Measurements from ENCODE around the gene CHCHD3. TPM values are rescaled to one million over a fixed set of nuclear protein-coding genes. Genes with fewer than 3 reads are reported as not detected.

CHCHD3 gene
- total RNA-seq, 2 experiments from 2014 or later = 21.6 to 21.7 TPM

DNA sequence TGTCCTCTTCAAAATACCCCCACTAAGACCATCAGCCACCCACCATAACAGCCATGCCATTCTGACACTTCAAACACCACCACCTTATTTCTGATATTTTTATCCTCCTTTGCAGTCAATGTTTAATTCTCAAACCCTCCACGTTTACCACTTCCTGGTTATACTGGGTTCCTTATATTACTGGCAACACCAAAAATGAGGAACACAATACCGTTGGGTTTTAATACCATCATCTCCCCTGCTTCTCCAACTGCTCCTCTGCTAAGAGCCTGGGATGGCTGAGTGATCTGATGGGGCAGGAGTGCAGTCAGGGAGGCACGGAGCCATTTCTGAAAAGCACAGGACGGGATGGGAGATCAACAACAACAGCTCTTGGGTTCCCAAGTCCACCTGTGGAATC, 140.5 kb downstream of the CHCHD3 start:
- Histone ChIP-seq H3K9me3 (ENCODE audit: control insufficient read depth in 1 of 2, insufficient read depth in 1 of 2, low read length in 2 of 2) (no peaks in the 10 kb centered on the region), H3K4me3 (ENCODE audit: low read length) (no peak overlapping the region), H3K27me3 (ENCODE audit: control insufficient read depth in 1 of 2, insufficient read depth in 2 of 2, low read length in 2 of 2) (no peaks in the 10 kb centered on the region), H3K36me3 (ENCODE audit: insufficient read depth, low read length) (no peaks in the 10 kb centered on the region), H3K27ac (ENCODE audit: low read depth in 1 of 2, low read length in 2 of 2) (no peak overlapping the region), H3K4me1 (ENCODE audit: insufficient read depth, low read length) (no peaks in the 10 kb centered on the region)
- Mint-ChIP-seq H3K27ac (no peak overlapping the region), H3K27me3 (no peaks in the 10 kb centered on the region), H3K9me3 (no peaks in the 10 kb centered on the region), H3K4me3 (no peak overlapping the region), H3K4me1 (ENCODE audit: low read depth) (no peaks in the 10 kb centered on the region), H3K36me3 (ENCODE audit: low read depth) (peaks cover 41% of the 10 kb centered on the region)
- POLR2A ChIA-PET = no interaction called here
- no peak for ATAC-seq (ENCODE audit: poor library complexity)
- intact Hi-C loops (cut with DNase I, micrococcal nuclease) = no loop called here
- TF ChIP-seq, protein P1, sequence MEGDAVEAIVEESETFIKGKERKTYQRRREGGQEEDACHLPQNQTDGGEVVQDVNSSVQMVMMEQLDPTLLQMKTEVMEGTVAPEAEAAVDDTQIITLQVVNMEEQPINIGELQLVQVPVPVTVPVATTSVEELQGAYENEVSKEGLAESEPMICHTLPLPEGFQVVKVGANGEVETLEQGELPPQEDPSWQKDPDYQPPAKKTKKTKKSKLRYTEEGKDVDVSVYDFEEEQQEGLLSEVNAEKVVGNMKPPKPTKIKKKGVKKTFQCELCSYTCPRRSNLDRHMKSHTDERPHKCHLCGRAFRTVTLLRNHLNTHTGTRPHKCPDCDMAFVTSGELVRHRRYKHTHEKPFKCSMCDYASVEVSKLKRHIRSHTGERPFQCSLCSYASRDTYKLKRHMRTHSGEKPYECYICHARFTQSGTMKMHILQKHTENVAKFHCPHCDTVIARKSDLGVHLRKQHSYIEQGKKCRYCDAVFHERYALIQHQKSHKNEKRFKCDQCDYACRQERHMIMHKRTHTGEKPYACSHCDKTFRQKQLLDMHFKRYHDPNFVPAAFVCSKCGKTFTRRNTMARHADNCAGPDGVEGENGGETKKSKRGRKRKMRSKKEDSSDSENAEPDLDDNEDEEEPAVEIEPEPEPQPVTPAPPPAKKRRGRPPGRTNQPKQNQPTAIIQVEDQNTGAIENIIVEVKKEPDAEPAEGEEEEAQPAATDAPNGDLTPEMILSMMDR (IDR thresholded peaks at IDR 0.05) = no peak
- no peak for DNase-seq
- CTCF ChIA-PET = no interaction called here

DNA sequence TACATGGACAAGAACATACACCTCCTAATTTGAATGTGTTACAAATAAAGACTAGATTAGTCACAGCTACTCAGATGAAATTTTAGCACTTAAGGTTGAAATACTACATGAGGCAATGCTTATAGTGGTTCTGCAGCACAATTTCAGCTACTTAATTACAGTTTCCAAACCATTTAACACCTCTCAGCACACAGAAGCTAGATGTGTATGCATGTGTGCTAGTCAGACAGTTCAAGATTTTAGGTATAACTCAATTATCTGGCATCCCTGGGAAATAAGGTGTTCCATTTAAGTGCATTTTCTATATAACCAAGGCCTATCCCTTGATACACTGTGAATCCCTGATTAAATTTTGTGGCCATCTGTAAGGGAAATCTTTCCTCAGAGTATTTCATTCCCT, 141.8 kb downstream of the CHCHD3 start:
- Histone ChIP-seq H3K27me3 (ENCODE audit: control insufficient read depth in 1 of 2, insufficient read depth in 2 of 2, low read length in 2 of 2) (no peaks in the 10 kb centered on the region), H3K9me3 (ENCODE audit: control insufficient read depth in 1 of 2, insufficient read depth in 1 of 2, low read length in 2 of 2) (no peaks in the 10 kb centered on the region), H3K27ac (ENCODE audit: low read depth in 1 of 2, low read length in 2 of 2) (no peak overlapping the region), H3K4me3 (ENCODE audit: low read length) (no peak overlapping the region), H3K4me1 (ENCODE audit: insufficient read depth, low read length) (no peaks in the 10 kb centered on the region), H3K36me3 (ENCODE audit: insufficient read depth, low read length) (no peaks in the 10 kb centered on the region)
- POLR2A ChIA-PET = no interaction called here
- Mint-ChIP-seq H3K4me3 (no peak overlapping the region), H3K27me3 (no peaks in the 10 kb centered on the region), H3K9me3 (no peaks in the 10 kb centered on the region), H3K27ac (no peak overlapping the region), H3K36me3 (ENCODE audit: low read depth) (peaks cover 54% of the 10 kb centered on the region), H3K4me1 (ENCODE audit: low read depth) (no peaks in the 10 kb centered on the region)
- TF ChIP-seq, protein P1 (IDR thresholded peaks at IDR 0.05) = no peak
- CTCF ChIA-PET = no interaction called here
- DNase-seq (no peak), ATAC-seq (ENCODE audit: poor library complexity) (no peak)
- intact Hi-C loops (cut with DNase I, micrococcal nuclease) = no loop called here

DNA sequence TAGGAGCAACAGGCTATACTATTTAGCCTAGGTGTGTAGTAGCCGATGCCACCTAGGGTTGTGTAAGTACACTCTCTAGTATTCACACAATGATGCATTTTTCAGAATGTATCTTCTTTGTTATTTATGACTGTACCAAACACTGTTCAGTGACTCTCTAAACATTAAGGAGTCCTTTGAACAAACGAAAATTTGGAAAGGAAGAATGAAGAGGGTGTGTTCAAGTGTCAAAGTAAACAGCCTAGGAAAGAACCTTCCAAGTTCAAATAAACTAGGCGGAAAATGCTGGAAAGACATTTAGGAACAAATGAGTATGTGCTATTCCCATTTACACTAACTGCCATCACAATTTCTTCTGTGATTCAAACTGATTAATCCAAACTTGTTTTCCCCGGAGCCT, 142.4 kb downstream of the CHCHD3 start:
- Mint-ChIP-seq H3K4me1 (ENCODE audit: low read depth) (no peaks in the 10 kb centered on the region), H3K36me3 (ENCODE audit: low read depth) (peaks cover 59% of the 10 kb centered on the region), H3K27me3 (no peaks in the 10 kb centered on the region), H3K9me3 (no peaks in the 10 kb centered on the region), H3K4me3 (no peak overlapping the region), H3K27ac (no peak overlapping the region)
- TF ChIP-seq, protein P1 (IDR thresholded peaks at IDR 0.05) = no peak
- Histone ChIP-seq H3K4me3 (ENCODE audit: low read length) (no peak overlapping the region), H3K27ac (ENCODE audit: low read depth in 1 of 2, low read length in 2 of 2) (no peak overlapping the region), H3K27me3 (ENCODE audit: control insufficient read depth in 1 of 2, insufficient read depth in 2 of 2, low read length in 2 of 2) (no peaks in the 10 kb centered on the region), H3K9me3 (ENCODE audit: control insufficient read depth in 1 of 2, insufficient read depth in 1 of 2, low read length in 2 of 2) (no peaks in the 10 kb centered on the region), H3K36me3 (ENCODE audit: insufficient read depth, low read length) (no peaks in the 10 kb centered on the region), H3K4me1 (ENCODE audit: insufficient read depth, low read length) (no peaks in the 10 kb centered on the region)
- intact Hi-C loops (cut with DNase I, micrococcal nuclease) = no loop called here
- CTCF ChIA-PET = no interaction called here
- DNase-seq (no peak), ATAC-seq (ENCODE audit: poor library complexity) (no peak)
- POLR2A ChIA-PET = no interaction called here
